CD1c-positive myeloid dendritic cell (primary cell): Measurements from ENCODE around the gene HBG1.
"Not testable (repeated sequence)": the region's sequence is repeated elsewhere in the genome, so short reads cannot be mapped to it uniquely, and the experiment has no call there.

Experiments
- DNase-seq: peaks from one replicate; pipeline ENCODE4 v3.0.0-alpha.2; 2016; ENCODE audit errors: extremely low spot score

HBG1 gene

DNA sequence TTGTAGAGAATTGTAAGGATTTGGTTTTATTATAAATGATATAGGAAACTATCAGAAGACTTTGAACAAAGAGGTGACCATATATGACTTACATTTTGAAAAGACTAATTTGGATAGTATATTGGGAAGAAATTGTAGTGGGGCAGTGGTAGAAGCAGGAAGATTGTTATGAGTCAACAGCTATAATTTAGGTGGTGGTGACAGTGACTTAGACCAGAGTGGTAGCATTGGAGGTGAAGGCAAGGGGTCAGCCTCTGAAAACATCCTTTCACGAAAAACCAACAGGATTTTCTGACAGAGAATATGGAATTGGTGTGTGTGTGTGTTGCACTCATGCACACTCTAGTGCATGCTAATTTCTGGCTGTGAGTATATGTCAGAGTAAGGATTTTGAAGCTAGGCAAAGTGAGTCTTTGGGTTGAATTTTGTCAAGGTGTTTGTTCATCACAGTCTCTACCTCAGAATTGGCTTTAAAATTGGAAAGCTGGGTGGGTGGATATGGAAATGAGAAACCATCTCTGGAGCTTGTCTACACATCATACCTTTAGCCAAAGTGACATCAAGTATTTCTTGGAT lies 28.2 kb upstream of the HBG1 start:
- no peak for DNase-seq

DNA sequence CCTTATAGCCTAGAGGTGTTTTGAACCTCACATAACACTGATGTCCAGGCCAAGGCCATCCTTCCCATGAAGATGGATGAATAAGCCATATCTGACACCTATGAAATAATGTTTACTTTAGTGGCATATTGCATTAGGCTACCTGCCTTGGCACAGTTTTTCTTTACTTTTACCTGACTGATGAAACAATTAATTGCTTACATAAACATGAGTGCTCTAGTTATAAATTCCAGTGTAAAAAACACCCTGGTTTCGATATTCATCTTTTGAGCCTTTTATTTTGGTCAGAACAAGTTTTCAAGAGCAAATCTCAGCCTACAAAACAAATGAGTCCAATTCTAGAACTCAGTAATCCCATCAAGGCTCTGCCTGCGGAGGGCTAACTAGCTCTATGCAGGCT lies 27.0 kb upstream of the HBG1 start:
- DNase-seq: no peak

DNA sequence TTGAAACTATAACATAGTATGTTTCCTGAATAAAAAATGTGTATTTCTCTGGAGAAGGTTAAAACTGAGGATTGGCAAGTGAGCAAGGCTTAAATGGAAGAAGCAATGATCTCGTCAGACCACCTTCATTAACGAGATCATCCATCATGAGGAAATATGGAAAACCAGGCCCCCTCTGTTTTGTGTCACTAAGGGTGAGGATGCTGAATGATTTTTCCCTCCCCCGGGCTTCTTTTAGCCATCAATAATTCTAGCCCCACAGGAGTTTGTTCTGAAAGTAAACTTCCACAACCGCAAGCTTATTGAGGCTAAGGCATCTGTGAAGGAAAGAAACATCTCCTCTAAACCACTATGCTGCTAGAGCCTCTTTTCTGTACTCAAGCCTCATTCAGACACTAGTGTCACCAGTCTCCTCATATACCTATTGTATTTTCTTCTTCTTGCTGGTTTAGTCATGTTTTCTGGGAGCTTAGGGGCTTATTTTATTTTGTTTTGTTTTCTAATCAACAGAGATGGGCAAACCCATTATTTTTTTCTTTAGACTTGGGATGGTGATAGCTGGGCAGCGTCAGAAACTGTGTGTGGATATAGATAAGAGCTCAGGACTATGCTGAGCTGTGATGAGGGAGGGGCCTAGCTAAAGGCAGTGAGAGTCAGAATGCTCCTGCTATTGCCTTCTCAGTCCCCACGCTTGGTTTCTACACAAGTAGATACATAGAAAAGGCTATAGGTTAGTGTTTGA lies 25.9 kb upstream of the HBG1 start:
- DNase-seq: no peak

DNA sequence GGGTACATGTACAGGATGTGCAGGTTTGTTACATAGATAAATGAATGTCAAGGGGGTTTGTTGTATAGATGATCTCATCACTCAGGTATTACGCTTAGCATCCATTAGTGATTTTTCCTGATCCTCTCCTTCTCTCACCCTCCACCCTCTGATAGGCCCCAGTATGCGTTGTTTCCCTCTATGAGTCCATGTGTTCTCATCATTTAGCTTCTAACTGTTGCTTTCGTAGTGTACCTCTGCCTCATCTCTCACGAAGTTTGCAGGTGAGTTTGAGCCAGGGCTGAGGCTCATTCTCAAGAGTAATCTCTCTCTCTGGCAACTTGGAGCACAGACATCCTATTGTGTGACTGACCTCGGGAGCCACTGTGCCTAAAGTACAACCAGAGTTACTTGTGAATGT lies 24.7 kb upstream of the HBG1 start:
- DNase-seq: no peak

DNA sequence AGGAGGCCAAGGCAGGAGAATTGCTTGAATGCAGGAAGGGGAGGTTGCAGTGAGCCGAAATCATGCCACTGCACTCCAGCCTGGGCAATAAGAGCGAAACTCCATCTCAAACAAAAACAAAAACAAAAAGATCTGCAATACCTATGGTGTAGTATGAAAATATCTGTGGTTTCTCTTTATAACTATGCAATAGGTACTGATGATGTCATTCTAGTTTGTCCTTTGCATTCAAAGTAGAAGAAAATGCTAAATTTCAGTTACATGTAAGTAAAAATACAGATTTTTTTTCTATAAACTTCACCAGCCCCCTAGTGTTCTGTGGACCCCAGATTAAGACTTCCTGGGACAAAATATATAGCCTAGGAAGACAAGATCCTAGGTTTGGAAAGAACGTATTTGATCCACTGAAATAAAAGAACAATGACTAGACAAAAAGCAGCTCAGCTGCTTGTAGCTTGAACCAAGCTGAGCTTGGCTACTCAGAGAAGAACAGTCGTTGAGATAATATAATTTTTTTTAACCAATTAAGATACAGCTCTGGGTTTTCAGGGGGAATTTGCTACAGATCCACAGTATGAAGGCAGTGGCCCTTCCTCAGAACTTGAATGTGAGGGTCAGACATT lies 22.8 kb upstream of the HBG1 start:
- no peak for DNase-seq

DNA sequence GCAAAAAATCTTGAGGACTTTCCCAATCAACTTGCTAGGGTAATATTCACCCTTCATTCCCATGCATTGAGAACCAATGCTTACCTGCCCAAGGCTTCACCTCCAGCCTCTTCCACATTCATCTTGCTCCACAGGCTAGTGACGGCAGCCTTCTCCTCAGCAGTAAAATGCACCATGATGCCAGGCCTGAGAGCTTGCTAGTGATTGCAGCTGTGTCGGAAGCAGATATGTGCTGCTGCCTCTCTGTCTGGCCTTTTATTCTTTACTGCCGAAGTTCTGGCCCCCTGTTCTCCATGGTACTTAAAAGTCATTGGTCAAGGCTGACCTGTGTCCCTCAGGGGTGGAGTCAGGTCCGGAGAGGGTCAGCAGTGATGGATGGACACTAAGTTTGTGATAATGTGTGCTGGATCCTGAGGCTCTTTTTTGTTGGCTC lies 20.1 kb upstream of the HBG1 start, which contains the start of gene HBE1:
Gene HBE1 (minus strand): TSS at position 231 of the 433 bp plus-strand sequence. CDS start 55 bp downstream, at position 176.
- DNase-seq: no peak

DNA sequence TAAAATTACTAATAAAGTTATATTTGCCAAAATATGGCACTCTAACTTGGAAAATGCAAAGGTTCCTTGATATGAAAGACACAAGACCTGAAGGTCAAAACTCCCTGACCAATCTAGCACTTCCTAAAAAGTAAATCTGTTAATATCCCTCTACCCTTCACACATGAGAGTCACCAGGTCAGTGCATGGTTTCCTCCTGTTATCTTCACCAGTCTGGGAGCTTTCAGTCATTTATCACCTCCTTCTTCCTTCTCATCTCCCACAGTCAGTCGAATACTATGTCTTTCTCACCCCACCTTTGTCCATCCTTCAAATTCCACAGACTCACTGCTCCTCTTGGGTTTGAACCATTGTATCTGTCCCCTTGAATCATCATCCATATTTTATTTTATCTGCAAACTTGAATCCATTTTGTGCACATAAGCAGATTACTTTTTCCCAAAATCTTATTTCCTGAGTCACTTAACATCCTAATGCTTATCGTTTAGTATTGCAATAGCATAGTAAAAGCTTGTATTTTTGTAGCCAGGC lies 17.4 kb upstream of the HBG1 start:
- no peak for DNase-seq

DNA sequence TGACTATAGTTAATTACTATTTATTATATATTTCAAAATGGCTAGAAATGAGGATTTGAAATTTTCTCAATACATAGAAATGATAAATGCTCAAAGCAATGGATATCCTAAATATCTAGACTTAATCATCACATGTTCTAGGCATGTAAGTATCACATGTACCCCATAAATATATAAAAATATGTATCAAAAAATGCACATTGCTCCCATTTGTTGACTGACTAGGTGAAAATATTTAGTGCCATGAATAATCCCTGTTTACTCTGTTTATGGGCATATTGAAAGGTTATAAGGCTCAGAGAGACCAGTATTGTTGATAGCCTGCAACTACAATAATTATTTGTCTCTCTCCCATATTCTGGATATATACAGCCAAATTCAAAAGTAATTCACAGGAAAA lies 17.0 kb upstream of the HBG1 start:
- DNase-seq: no peak

DNA sequence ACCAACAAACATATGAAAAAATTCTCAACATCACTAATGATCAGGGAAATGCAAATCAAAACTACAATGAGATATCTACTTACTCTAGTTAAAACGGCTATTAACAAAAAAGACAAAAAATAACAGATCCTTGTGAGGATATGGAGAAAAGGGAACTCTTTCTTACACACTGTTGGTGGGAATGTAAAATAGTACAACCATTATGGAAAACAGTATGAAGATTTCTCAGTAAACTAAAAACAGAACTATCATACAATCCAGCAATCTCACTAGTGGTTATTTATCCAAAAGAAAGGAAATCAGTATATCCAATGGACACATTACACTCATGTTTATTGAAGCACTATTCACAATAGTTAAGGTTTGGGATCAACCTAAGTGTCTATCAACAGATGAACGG lies 16.2 kb upstream of the HBG1 start:
- DNase-seq: no peak

DNA sequence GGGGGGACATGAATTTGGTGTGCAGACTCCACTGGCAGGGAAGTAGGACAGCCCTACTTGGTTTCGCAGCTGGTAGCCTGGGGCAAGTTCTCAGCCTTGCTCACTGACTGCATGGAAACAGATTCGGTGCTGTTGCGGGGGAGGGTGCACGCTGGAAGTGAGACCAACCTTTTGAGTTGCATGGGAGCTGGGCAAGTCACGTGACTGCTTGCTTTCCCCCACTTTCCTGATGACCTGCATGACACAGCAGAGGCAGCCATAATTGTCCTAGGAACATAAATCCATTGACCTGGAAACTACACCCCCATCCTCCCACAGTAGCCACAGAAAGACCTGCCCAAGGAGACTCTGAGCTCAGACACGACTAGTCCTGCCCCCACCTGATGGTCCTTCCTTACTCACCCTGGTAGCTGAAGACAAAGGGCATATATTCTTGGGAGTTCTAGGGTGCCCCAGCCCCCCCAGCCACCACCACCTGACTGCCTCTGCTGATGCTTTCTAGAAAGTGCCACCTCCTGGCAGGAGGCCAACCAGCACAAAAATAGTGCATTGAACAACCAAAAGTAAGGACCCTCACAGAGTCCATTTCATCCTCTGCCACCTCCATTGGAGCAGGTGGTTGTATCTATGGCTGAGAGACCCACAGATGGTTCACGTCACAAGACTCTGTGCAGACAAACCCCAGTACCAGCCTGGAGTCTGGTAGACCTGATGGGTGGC lies 9.0 kb upstream of the HBG1 start:
- DNase-seq: no peak

DNA sequence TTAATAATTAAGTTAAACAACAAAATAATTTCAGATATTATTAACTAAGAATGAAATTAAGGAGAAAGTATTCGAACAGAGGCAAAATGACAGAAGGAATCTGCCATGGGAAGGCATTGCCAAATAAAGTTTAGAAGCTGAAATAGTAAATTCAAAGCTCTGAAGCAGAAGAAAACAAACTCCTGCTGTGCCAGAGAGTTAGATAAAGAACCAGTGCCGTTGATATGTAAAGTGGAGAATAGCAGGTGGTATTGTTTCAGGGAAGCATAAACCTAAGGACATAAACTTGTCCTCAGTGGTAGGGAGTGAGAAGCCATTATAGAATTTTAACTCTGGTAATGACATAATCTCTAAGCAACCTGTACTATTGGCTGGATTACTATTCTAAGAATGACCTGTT lies 7.6 kb upstream of the HBG1 start:
- DNase-seq: no peak

DNA sequence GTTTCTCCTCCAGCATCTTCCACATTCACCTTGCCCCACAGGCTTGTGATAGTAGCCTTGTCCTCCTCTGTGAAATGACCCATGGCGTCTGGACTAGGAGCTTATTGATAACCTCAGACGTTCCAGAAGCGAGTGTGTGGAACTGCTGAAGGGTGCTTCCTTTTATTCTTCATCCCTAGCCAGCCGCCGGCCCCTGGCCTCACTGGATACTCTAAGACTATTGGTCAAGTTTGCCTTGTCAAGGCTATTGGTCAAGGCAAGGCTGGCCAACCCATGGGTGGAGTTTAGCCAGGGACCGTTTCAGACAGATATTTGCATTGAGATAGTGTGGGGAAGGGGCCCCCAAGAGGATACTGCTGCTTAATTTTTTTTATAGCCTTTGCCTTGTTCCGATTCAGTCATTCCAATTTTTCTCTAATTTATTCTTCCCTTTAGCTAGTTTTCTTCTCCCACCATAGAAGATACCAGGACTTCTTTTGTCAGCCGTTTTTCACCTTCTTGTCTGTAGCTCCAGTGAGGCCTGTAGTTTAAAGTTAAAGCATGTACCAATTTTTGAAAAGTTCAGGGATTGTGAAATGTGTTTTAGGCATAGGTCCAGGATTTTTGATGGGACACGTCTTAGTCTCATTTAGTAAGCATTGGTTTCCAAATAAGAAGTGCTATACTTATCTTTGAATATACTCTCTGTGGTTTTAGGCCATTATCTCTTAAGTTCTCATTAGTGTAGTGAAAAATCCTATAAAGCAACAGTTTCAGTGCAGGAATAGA lies 5.2 kb upstream of the HBG1 start, which contains the start of gene HBG2:
Gene HBG2 (minus strand): TSS at position 136 of the 768 bp plus-strand sequence. CDS start 53 bp downstream, at position 83.
- not testable (repeated sequence) for DNase-seq

DNA sequence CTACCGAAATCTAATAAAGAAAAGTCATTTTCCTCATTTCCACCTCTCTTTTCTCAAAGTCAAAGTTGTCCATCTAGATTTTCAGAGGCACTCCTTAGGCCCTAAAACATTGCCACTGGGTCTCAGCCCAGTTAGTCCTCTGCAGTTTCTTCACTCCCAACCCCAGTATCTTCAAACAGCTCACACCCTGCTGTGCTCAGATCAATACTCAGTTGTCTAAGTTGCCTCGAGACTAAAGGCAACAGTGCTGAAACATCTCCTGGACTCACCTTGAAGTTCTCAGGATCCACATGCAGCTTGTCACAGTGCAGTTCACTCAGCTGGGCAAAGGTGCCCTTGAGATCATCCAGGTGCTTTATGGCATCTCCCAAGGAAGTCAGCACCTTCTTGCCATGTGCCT lies 4.4 kb upstream of the HBG1 start:
- DNase-seq: not testable (repeated sequence)

DNA sequence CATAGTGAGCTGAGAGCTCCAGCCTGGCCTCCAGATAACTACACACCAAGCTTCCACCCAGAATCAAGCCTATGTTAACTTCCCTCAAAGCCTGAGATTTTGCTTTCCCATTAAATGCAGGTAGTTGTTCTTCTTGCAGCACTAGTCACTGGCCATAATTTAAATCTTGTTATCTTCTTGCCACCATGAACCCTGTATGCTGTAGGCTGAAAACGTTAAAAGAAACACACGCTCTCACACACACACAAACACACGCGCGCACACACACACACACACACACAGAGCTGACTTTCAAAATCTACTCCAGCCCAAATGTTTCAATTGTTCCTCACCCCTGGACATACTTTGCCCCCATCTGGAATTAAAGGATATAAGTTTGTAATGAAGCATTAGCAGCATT lies 3.8 kb upstream of the HBG1 start:
- not testable (repeated sequence) for DNase-seq

DNA sequence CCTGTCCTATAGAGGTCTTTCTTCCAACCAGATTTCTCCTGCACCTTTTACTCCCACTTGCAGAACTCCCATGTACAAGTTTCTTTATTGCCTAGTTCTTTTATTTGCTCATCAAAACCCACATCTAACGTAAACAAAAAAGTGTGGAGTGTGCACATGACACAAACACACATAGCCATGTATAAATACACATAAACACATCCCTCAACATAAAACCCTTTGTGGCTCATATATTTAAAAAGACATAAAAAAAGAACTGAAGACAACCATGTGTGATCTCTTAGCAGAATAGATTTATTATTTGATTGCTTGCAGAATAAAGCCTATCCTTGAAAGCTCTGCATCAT lies 3.2 kb upstream of the HBG1 start:
- DNase-seq: no peak

DNA sequence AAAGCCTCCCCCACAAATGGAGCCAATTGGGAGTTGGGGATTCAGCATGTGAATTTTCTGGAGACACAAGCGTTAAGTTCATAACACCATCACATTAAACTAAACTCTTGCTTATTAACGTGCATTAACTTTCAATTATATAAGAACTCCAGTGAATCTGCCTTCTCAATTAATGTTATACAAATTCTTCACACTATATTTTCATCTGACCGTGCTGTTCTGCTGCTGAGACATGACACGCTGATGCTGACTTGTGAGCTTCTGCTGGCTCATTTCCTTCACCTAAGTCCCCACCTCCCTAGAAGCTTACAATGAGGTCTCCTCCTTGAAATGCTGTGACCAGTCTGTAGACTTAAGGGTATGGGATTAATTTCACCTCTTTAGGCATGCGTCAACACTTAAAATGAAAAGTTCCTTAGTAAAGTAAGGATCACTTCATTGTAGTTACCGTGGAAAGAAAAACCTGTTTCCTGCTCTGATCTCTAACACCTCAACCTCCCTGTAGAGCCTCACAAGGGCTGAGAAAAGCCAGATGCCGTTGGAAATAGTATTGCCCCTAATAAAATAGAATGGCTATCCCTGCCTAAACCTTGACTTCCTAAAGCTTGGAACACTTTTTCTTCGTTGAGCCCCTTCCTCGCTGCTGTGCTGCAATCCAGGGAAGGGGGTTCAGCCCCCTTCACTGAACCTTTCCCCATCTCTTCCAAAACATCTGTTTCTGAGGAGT lies 2.7 kb upstream of the HBG1 start:
- DNase-seq: no peak

DNA sequence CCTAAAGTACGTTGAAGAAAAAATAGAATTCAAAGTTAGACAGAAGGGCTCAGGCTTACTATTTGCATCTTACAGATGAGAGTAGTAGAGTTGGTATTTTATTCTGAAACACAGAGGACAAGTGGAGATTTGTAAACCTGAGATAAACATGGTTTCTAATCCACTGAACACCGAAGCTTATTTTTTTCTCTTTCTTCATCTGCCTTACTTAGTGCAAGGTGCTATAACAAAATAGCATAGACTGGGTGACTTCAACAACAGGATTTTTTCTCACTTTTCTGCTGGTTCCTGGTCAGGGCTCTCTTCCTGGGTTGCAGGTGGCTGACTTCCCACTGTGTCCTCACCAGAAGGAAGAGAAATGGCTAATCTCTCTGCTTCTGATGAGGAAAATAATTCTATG lies 2.1 kb upstream of the HBG1 start:
- no peak for DNase-seq

DNA sequence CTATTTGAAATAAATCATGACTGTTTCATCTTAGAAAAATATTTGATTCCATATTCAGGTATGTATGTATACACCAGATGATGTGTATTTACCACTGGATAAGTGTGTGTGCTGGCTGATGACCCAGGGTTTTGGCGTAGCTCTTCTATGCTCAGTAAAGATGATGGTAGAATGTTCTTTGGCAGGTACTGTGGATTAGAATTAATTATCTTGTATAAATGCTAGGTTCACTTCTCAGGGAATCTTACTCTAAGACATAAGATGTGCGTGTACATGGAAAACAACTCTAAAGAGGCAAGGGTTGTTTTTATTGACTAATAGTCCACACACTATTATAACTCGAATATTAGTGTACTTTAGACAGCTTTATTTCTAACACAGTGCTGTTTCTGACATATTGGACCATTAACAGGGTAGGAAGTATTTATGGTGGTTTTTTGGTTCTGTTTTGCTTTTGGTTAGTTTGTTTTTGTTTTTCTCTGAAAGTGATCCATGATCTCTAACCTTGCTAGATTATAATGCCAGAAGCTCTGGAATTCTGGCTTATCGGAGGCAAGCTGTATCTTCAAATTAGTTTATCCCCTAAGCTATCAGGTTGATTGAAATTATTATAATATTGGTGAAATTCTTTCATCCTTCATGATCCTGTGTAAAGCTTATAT lies 1.0 kb upstream of the HBG1 start:
- DNase-seq: no peak

DNA sequence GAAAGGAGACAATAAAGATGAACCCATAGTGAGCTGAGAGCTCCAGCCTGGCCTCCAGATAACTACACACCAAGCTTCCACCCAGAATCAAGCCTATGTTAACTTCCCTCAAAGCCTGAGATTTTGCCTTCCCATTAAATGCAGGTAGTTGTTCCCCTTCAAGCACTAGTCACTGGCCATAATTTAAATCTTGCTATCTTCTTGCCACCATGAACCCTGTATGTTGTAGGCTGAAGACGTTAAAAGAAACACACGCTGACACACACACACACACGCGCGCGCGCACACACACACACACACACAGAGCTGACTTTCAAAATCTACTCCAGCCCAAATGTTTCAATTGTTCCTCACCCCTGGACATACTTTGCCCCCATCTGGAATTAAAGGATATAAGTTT lies 1.2 kb downstream of the HBG1 start:
- DNase-seq: not testable (repeated sequence)

DNA sequence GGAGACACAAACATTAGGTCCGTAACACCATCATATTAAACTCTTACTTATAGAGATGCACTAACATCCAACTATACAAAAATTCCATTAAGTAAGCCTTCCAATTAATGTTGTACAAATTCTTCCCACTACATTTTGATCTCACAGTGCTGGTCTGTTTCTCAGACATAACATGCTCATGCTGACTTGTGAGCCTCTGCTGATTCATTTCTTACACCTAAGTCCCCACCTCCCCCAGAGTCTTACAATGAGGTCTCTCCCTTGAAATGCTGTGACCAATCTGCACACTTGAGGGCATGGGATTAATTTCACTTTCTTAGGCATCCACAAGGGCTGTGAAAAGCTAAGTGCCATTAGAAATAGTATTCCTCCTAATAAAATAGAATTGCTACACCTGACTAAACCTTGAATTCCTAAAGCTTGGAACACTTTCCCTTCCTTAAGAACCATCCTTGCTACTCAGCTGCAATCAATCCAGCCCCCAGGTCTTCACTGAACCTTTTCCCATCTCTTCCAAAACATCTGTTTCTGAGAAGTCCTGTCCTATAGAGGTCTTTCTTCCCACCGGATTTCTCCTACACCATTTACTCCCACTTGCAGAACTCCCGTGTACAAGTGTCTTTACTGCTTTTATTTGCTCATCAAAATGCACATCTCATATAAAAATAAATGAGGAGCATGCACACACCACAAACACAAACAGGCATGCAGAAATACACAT lies 2.0 kb downstream of the HBG1 start:
- no peak for DNase-seq
